Measurements from ENCODE around the gene RPL29.

The RPL29 gene

DNA sequence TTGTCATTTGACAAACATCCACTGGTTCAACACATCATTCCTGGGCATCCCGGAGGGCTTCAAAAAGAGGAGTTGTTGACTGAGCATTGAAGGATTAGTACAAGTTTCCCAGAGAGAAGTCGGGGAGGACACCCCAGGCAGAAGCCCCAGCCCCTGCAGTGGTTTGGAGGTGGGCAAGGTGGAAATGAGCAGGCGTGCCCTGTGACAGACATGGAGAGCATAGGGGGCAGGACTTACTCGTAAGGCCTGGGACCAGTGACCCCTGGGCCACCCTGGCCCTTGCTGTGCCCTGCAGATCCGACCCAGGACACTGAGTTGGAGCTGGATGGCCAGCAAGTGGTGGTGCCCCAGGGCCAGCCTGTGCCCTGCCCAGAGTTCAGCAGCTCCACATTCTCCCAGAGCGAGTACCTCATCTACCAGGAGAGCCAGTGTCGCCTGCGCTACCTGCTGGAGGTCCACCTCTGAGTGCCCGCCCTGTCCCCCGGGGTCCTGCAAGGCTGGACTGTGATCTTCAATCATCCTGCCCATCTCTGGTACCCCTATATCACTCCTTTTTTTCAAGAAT is 47.6 kb downstream of the RPL29 start:
- H3K36me3 ChIP-seq = no peaks in the 10 kb centered on the region
- no peak for DNase-seq
- no peak overlapping the region for H3K4me3 ChIP-seq (ENCODE audit: low read depth, low read length)
- H3K27ac ChIP-seq = no peak overlapping the region
- no peaks in the 10 kb centered on the region for H3K9me3 ChIP-seq (ENCODE audit: severe bottlenecking)
- H3K27me3 ChIP-seq (ENCODE audit: insufficient read depth, low read depth, severe bottlenecking) = no peaks in the 10 kb centered on the region
- no peak for TF ChIP-seq CTCF (IDR thresholded peaks at IDR 0.05; ENCODE audit: low read depth, low read length)

GRCh38 chr3:51947215-51947900 is 48.3 kb downstream of the RPL29 start:
- no peak for DNase-seq
- no peak for TF ChIP-seq CTCF (IDR thresholded peaks at IDR 0.05; ENCODE audit: low read depth, low read length)
- no peak overlapping the region for H3K4me3 ChIP-seq (ENCODE audit: low read depth, low read length)
- no peaks in the 10 kb centered on the region for H3K9me3 ChIP-seq (ENCODE audit: severe bottlenecking)
- H3K36me3 ChIP-seq = no peaks in the 10 kb centered on the region
- no peaks in the 10 kb centered on the region for H3K27me3 ChIP-seq (ENCODE audit: insufficient read depth, low read depth, severe bottlenecking)
- H3K27ac ChIP-seq = no peak overlapping the region

DNA sequence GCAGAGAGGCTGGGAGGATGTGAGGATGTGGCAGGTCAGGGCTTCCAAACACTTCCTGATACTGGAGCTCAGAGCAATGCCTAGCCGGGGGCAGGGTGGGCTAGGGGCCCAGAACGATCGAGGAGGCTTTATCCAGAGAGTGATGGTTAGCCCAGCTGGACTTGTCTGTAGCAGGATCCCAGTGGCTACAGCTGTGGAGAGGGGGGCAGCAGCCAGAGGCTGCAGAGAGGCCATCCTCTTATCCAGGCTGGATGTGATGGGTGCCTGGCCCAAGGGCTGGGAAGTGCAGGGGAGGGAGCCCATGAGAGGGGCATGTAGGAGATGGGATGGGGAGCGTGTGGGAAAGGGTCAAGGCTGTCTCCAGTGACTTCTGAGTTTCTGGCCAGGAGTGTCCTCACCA is 48.9 kb downstream of the RPL29 start:
- TF ChIP-seq CTCF (IDR thresholded peaks at IDR 0.05; ENCODE audit: low read depth, low read length) = no peak
- H3K4me3 ChIP-seq (ENCODE audit: low read depth, low read length) = no peak overlapping the region
- DNase-seq = no peak
- H3K9me3 ChIP-seq (ENCODE audit: severe bottlenecking) = no peaks in the 10 kb centered on the region
- no peaks in the 10 kb centered on the region for H3K36me3 ChIP-seq
- no peaks in the 10 kb centered on the region for H3K27me3 ChIP-seq (ENCODE audit: insufficient read depth, low read depth, severe bottlenecking)
- H3K27ac ChIP-seq = no peak overlapping the region

- Histone ChIP-seq H3K9me3 (ENCODE audit: severe bottlenecking) (no peaks in the 10 kb centered on the region), H3K36me3 (no peaks in the 10 kb centered on the region), H3K27ac (no peak overlapping the region), H3K27me3 (ENCODE audit: insufficient read depth, low read depth, severe bottlenecking) (no peaks in the 10 kb centered on the region), H3K4me3 (ENCODE audit: low read depth, low read length) (no peak overlapping the region)
- DNase-seq = no peak
- TF ChIP-seq CTCF (IDR thresholded peaks at IDR 0.05; ENCODE audit: low read depth, low read length) = no peak
Measured at GRCh38 chr3:51945926-51946705, 49.6 kb downstream of the RPL29 start.

GRCh38 chr3:51945031-51945840 is 50.5 kb downstream of the RPL29 start:
- no peak for DNase-seq
- no peaks in the 10 kb centered on the region for H3K36me3 ChIP-seq
- no peak overlapping the region for H3K4me3 ChIP-seq (ENCODE audit: low read depth, low read length)
- no peak for TF ChIP-seq CTCF (IDR thresholded peaks at IDR 0.05; ENCODE audit: low read depth, low read length)
- H3K9me3 ChIP-seq (ENCODE audit: severe bottlenecking) = no peaks in the 10 kb centered on the region
- H3K27ac ChIP-seq = no peak overlapping the region
- H3K27me3 ChIP-seq (ENCODE audit: insufficient read depth, low read depth, severe bottlenecking) = no peaks in the 10 kb centered on the region

Data from WERI-Rb-1 (cell line).